Frontal cortex (tissue), 4 donors: ENCODE measurements around the gene VPS36. TPM values are rescaled to one million over a fixed set of nuclear protein-coding genes. Genes with fewer than 3 reads are reported as not detected.
"Not testable (repeated sequence)": the region's sequence is repeated elsewhere in the genome, so short reads cannot be mapped to it uniquely, and the experiment has no call there.

Source experiments
- DNase-seq, 2 donors: peaks; one replicate each; pipeline ENCODE4 v3.0.0; 2012; ENCODE audit warnings: low spot score in 2 of 2
- FAIRE-seq: peaks from 2 replicates; lab custom pipeline; 2012; peaks lifted over from hg19 to GRCh38; lab: Jason Lieb, UNC
- total RNA-seq: library from RNA; depleted of rRNA; stranded (reverse); fragments of >200 nt; gene quantifications from one replicate; pipeline ENCODE4 v1.2.3, GENCODE V29; 2014
- donor health status: control.
- donor health status: control.
- donor health status: control.

VPS36 gene
- total RNA-seq, 1 donor from 2014 or later: 51.4 TPM

GRCh38 chr13:52447815-52448552 lies 2.5 kb downstream of the VPS36 start:
- FAIRE-seq: no peak
- DNase-seq: no peak

- DNase-seq: no peak
- no peak for FAIRE-seq
Measured at GRCh38 chr13:52447354-52447753, 3.1 kb downstream of the VPS36 start.

GRCh38 chr13:52446265-52446664 lies 4.2 kb downstream of the VPS36 start:
- no peak for DNase-seq
- FAIRE-seq: no peak

GRCh38 chr13:52432456-52432855 lies 18.0 kb downstream of the VPS36 start:
- DNase-seq (no peak), FAIRE-seq (no peak)

GRCh38 chr13:52428295-52428694 lies 22.1 kb downstream of the VPS36 start:
- no peak for FAIRE-seq

GRCh38 chr13:52421216-52421615 lies 29.2 kb downstream of the VPS36 start:
- DNase-seq: no peak
- no peak for FAIRE-seq

More at GRCh38 chr13:52428295-52428694, 22.1 kb downstream of the VPS36 start:
- no peak for DNase-seq

- DNase-seq (no peak), FAIRE-seq (no peak)
Measured at GRCh38 chr13:52419080-52419479, 31.4 kb downstream of the VPS36 start.

GRCh38 chr13:52414963-52415362 lies 35.5 kb downstream of the VPS36 start:
- DNase-seq (no peak), FAIRE-seq (no peak)

GRCh38 chr13:52414051-52414450 lies 36.4 kb downstream of the VPS36 start:
- FAIRE-seq (no peak), DNase-seq (no peak)

GRCh38 chr13:52412128-52412527 lies 38.3 kb downstream of the VPS36 start:
- no peak for FAIRE-seq
- no peak for DNase-seq

GRCh38 chr13:52411629-52412028 lies 38.8 kb downstream of the VPS36 start:
- FAIRE-seq: no peak
- DNase-seq: no peak

- not testable (repeated sequence) for DNase-seq
Measured at GRCh38 chr13:52408071-52408658, 42.3 kb downstream of the VPS36 start.

GRCh38 chr13:52407436-52407835 lies 43.0 kb downstream of the VPS36 start:
- FAIRE-seq, DNase-seq: not testable (repeated sequence)

More at GRCh38 chr13:52408071-52408658, 42.3 kb downstream of the VPS36 start:
- not testable (repeated sequence) for FAIRE-seq

GRCh38 chr13:52406629-52407028 lies 43.8 kb downstream of the VPS36 start:
- DNase-seq (no peak), FAIRE-seq (no peak)

GRCh38 chr13:52405767-52406494 lies 44.5 kb downstream of the VPS36 start, which contains the start of gene THSD1:
THSD1 (minus strand) TSS chr13:52406172; CDS start chr13:52402600, 3,572 bp downstream.
- FAIRE-seq: no peak
- peak; percentile 48 to 61 for DNase-seq

- FAIRE-seq: no peak
- no peak for DNase-seq
Measured at GRCh38 chr13:52405369-52405766, 45.1 kb downstream of the VPS36 start.

GRCh38 chr13:52399708-52400107 lies 50.7 kb downstream of the VPS36 start:
- DNase-seq: no peak
- FAIRE-seq: no peak

- no peak for DNase-seq
Measured at GRCh38 chr13:52399046-52399445, 51.4 kb downstream of the VPS36 start.

GRCh38 chr13:52395704-52396103 lies 54.7 kb downstream of the VPS36 start:
- no peak for FAIRE-seq
- DNase-seq: no peak

More at GRCh38 chr13:52399046-52399445, 51.4 kb downstream of the VPS36 start:
- FAIRE-seq: no peak

GRCh38 chr13:52394586-52394985 lies 55.8 kb downstream of the VPS36 start:
- FAIRE-seq: no peak
- no peak for DNase-seq
